VCaP (cell line): ENCODE results near the gene PPM1E.

ENCODE experiments used
- H3K27ac ChIP-seq: fragments of 450-650 bp; 2 replicates; pipeline ENCODE4 v1.5.1; 2017
- TF ChIP-seq, protein P1 (sequence below): fragments of 450-650 bp; conservative IDR thresholded peaks from 2 replicates; pipeline ENCODE4 v1.5.1; 2017; ENCODE audit warnings: mild to moderate bottlenecking, moderate library complexity

PPM1E gene

GRCh38 chr17:59008737-59009136 lies 253.1 kb downstream of the PPM1E start:
- H3K27ac ChIP-seq, result no peak overlapping the region
- TF ChIP-seq, protein P1, sequence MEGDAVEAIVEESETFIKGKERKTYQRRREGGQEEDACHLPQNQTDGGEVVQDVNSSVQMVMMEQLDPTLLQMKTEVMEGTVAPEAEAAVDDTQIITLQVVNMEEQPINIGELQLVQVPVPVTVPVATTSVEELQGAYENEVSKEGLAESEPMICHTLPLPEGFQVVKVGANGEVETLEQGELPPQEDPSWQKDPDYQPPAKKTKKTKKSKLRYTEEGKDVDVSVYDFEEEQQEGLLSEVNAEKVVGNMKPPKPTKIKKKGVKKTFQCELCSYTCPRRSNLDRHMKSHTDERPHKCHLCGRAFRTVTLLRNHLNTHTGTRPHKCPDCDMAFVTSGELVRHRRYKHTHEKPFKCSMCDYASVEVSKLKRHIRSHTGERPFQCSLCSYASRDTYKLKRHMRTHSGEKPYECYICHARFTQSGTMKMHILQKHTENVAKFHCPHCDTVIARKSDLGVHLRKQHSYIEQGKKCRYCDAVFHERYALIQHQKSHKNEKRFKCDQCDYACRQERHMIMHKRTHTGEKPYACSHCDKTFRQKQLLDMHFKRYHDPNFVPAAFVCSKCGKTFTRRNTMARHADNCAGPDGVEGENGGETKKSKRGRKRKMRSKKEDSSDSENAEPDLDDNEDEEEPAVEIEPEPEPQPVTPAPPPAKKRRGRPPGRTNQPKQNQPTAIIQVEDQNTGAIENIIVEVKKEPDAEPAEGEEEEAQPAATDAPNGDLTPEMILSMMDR, result no peak

- H3K27ac ChIP-seq, result no peak overlapping the region
- TF ChIP-seq, protein P1, result no peak
Measured at GRCh38 chr17:59010026-59010425, 254.4 kb downstream of the PPM1E start.

DNA sequence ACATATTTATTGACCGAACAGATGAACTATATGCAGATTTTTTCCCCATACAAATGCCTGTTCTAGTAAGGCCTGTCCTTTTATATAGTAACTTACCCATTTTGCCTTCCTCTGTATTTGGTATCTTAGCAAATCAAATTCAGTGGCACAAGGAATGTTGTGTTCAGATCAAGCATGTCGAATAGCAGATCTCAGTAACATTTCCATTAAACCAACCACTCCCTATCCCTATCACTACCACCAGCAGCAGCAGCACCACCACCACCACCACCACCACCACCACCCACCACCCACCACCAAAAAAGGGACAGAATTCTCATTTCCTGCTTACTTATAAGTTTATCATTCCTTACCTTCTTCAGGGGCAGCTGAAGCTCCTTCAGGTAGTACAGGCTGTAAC lies 256.3 kb downstream of the PPM1E start:
- TF ChIP-seq, protein P1, result no peak
- H3K27ac ChIP-seq, result no peak overlapping the region

DNA sequence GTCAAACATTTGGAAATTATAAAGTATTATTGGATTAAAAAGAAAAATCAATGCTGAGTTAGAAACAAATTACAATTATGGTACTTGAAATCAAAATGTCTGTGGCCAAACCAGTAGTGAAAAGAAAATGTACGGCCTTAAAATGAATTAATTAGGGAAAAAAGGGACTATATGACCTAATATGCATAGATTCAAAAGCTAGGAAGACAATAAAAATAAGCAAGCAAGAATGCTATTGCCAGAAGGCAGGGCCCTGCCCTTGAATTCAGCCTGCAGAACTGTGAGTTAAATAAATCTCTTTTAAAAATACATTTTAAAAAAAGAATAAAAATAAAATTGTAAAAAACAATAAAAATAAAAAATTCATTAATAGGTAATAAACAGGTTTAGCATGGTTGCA lies 262.4 kb downstream of the PPM1E start:
- H3K27ac ChIP-seq, result no peak overlapping the region
- TF ChIP-seq, protein P1, result no peak

- no peak overlapping the region for H3K27ac ChIP-seq
- TF ChIP-seq, protein P1, result no peak
Measured at GRCh38 chr17:59024916-59025315, 269.3 kb downstream of the PPM1E start.

- TF ChIP-seq, protein P1, result no peak
- peak overlapping the region; percentile 75 for H3K27ac ChIP-seq
Measured at GRCh38 chr17:59026176-59026939, 270.7 kb downstream of the PPM1E start.

DNA sequence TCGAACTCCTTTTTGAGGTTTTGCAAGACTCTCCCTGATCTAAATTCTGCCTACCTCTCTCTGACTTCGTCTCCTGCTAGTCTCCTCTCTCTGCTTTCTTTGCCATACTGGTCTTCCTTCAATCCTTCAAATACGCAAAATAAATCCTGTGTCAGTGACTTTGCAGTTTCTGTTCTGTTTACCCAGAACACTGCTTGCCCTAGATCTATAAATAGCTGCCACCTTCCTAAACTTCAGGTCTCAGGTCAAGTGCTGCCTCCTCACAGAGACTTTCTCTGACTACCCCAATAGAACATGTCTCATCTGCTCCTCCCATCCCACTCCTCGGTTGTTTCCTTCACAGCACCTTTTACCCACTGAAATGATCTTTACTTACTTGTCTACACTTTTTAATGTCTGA lies 272.1 kb downstream of the PPM1E start:
- TF ChIP-seq, protein P1, result no peak
- peak overlapping the region; percentile 75 for H3K27ac ChIP-seq
